A549 (cell line): ENCODE measurements around the gene EFCAB14. TPM values are rescaled to one million over a fixed set of nuclear protein-coding genes. Genes with fewer than 3 reads are reported as not detected.
"Not testable (repeated sequence)": the region's sequence is repeated elsewhere in the genome, so short reads cannot be mapped to it uniquely, and the experiment has no call there.

Source experiments
- ATAC-seq, 2 experiments: fragments of 200-7000 bp in 1 of 2; fragments of >200 bp in 1 of 2; cut with Nextera tagmentation in 1 of 2; cut with Tn5 transposase in 1 of 2; 3 replicates each; pipeline versions ENCODE4 v1.8.0 to v1.9.1; 2018 to 2020; ENCODE audit warnings: mild to moderate bottlenecking in 1 of 2, moderate library complexity in 1 of 2
- CTCF ChIA-PET: fragments of 300-600 bp; sonication (Branson Sonifier 250); formaldehyde crosslinking; extraction: SDS; loops from one replicate; lab custom pipeline; 2021; ENCODE audit warnings: antibody characterized with exemption, inconsistent platforms; lab: Yijun Ruan, JAX
- POLR2A ChIA-PET: fragments of 350-600 bp; formaldehyde crosslinking; extraction: SDS; loops from one replicate; lab custom pipeline; 2021; ENCODE audit warnings: antibody characterized with exemption, inconsistent platforms; lab: Yijun Ruan, JAX
- DNase-seq, 2 experiments: peaks; one replicate each; pipeline versions ENCODE4 v3.0.0 to v3.0.0-alpha.2; 2011 to 2016; ENCODE audit warnings: low read depth in 1 of 2, low spot score in 1 of 2
- FAIRE-seq: peaks from 2 replicates; lab custom pipeline; 2011; peaks lifted over from hg19 to GRCh38; lab: Jason Lieb, UNC
- H3K27ac ChIP-seq, 2 experiments: fragments of >200 bp; sonication (Bioruptor Twin); formaldehyde crosslinking; 3 replicates each; pipeline ENCODE4 v1.5.1; 2016 to 2017
- H3K4me1 ChIP-seq: fragments of >200 bp; sonication (Bioruptor Twin); formaldehyde crosslinking; 3 replicates; pipeline ENCODE4 v1.6.1; 2016
- H3K4me2 ChIP-seq: fragments of >200 bp; sonication (Bioruptor Twin); formaldehyde crosslinking; 3 replicates; pipeline ENCODE4 v1.6.1; 2016
- H3K4me3 ChIP-seq: fragments of >200 bp; sonication (Bioruptor Twin); formaldehyde crosslinking; 3 replicates; pipeline ENCODE4 v1.5.1; 2016
- H3K9me3 ChIP-seq: fragments of >200 bp; sonication (Bioruptor Twin); formaldehyde crosslinking; 3 replicates; pipeline ENCODE4 v1.6.1; 2016
- BHLHE40 ChIP-seq: IDR thresholded peaks from 2 replicates; pipeline ENCODE4 v1.6.1; 2012; ENCODE audit warnings: low read depth, low read length, inconsistent platforms
- CHD2 ChIP-seq: fragments of 150-350 bp; IDR thresholded peaks from 2 replicates; pipeline ENCODE4 v1.6.1; 2014; ENCODE audit warnings: low read length; ENCODE audit not compliant: partially characterized antibody
- EHMT2 ChIP-seq: fragments of 200-600 bp; sonication (generic); IDR thresholded peaks from 2 replicates; pipeline ENCODE4 v1.6.1; 2016; ENCODE audit warnings: antibody characterized with exemption, low read depth, mild to moderate bottlenecking, moderate library complexity
- EP300 ChIP-seq, 2 experiments: fragments of >200 bp; sonication (Bioruptor Twin); formaldehyde crosslinking; IDR thresholded peaks; 2 replicates in 1 of 2; 3 replicates in 1 of 2; pipeline ENCODE4 v1.6.1; 2016 to 2017
- FOSL2 ChIP-seq, 2 experiments: fragments of 450-650 bp in 1 of 2; fragments of >200 bp in 1 of 2; sonication (Bioruptor Twin) in 1 of 2; formaldehyde crosslinking; IDR thresholded peaks; 2 replicates each; pipeline versions ENCODE4 v1.5.0 to v1.6.1; 2016 to 2020; ENCODE audit warnings: mild to moderate bottlenecking in 1 of 2, moderate library complexity in 1 of 2
- GATA3 ChIP-seq: IDR thresholded peaks from 2 replicates; pipeline ENCODE4 v1.6.1; 2012; ENCODE audit warnings: borderline replicate concordance
- HOXB5 ChIP-seq: fragments of 250-450 bp; sonication (Bioruptor Pico); IDR thresholded peaks from 2 replicates; pipeline ENCODE4 v1.5.0; 2020; ENCODE audit warnings: mild to moderate bottlenecking, moderate library complexity
- JUN ChIP-seq, 2 experiments: fragments of >200 bp; sonication (Bioruptor Twin); formaldehyde crosslinking; IDR thresholded peaks; 2 replicates in 1 of 2; 3 replicates in 1 of 2; pipeline ENCODE4 v1.6.1; 2016 to 2017
- JUNB ChIP-seq: fragments of >200 bp; sonication (Bioruptor Twin); formaldehyde crosslinking; IDR thresholded peaks from 2 replicates; pipeline ENCODE4 v1.6.1; 2016
- MAZ ChIP-seq: fragments of 150-350 bp; IDR thresholded peaks from 2 replicates; pipeline ENCODE4 v1.6.1; 2014; ENCODE audit warnings: antibody characterized with exemption, low read depth, low read length, borderline replicate concordance
- MYC ChIP-seq: IDR thresholded peaks from 2 replicates; pipeline ENCODE4 v1.6.1; 2012; ENCODE audit warnings: mild to moderate bottlenecking, inconsistent platforms, low read length, improper control_type of control experiment, borderline replicate concordance
- PHF8 ChIP-seq: fragments of 200-600 bp; sonication (generic); IDR thresholded peaks from 2 replicates; pipeline ENCODE4 v1.6.1; 2016; ENCODE audit warnings: low read depth, mild to moderate bottlenecking, antibody characterized with exemption, moderate library complexity, borderline replicate concordance
- POLR2A ChIP-seq: IDR thresholded peaks from 2 replicates; pipeline ENCODE4 v1.6.1; 2012; ENCODE audit warnings: mild to moderate bottlenecking, low read length
- RNF2 ChIP-seq: fragments of 200-600 bp; sonication (generic); IDR thresholded peaks from 2 replicates; pipeline ENCODE4 v1.6.1; 2016; ENCODE audit warnings: low read depth, mild to moderate bottlenecking, antibody characterized with exemption, moderate library complexity, borderline replicate concordance
- TP53 ChIP-seq: fragments of 250-450 bp; sonication (Bioruptor Pico); IDR thresholded peaks from 2 replicates; pipeline ENCODE4 v1.5.0; 2021; ENCODE audit warnings: mild to moderate bottlenecking, moderate library complexity
- ZC3H11A ChIP-seq: fragments of 450-650 bp; IDR thresholded peaks from 2 replicates; pipeline ENCODE4 v1.6.1; 2014; ENCODE audit warnings: antibody characterized with exemption, mild to moderate bottlenecking
- ZFP36 ChIP-seq: fragments of 450-650 bp; IDR thresholded peaks from 2 replicates; pipeline ENCODE4 v1.6.1; 2014; ENCODE audit warnings: borderline replicate concordance; ENCODE audit not compliant: partially characterized antibody
- ZSCAN20 ChIP-seq: fragments of 250-450 bp; sonication (Bioruptor Pico); IDR thresholded peaks from 2 replicates; pipeline ENCODE4 v1.8.0; 2022; ENCODE audit warnings: mild to moderate bottlenecking, moderate library complexity
- WGBS: methylation state at CpG from one replicate; pipeline ENCODE4 v1.1.6; 2017; ENCODE audit errors: missing lambda C conversion rate; 5-methylcytosine and 5-hydroxymethylcytosine counted together
- polyA plus RNA-seq, 4 experiments: library from polyadenylated mRNA; depleted of rRNA in 3 of 4; stranded (reverse); fragments of >200 nt; fragmentation: RNase III in 1 of 4; extraction: RNeasy Plus Mini Kit Qiagen cat#74134 plus additional on column Dnase treatment in 1 of 4; gene quantifications; 2 replicates in 3 of 4; 3 replicates in 1 of 4; pipeline ENCODE4 v1.2.3, GENCODE V29; 2011 to 2017
- TF ChIP-seq, protein P1 (sequence below): fragments of >200 bp; sonication (Bioruptor Twin); formaldehyde crosslinking; IDR thresholded peaks from 3 replicates; pipeline ENCODE4 v1.6.1; 2016
- TF ChIP-seq, protein P2 (sequence below): IDR thresholded peaks from 2 replicates; pipeline ENCODE4 v1.6.1; 2012
- TF ChIP-seq, protein P3 (sequence below): IDR thresholded peaks from 2 replicates; pipeline ENCODE4 v1.6.1; 2012
- TF ChIP-seq, protein P4 (sequence below): fragments of >200 bp; sonication (Bioruptor Twin); formaldehyde crosslinking; IDR thresholded peaks from 3 replicates; pipeline ENCODE4 v1.5.1; 2016
- TF ChIP-seq, protein P5 (sequence below): fragments of 150-350 bp; IDR thresholded peaks from 2 replicates; pipeline ENCODE4 v1.6.1; 2014; ENCODE audit warnings: low read depth, mild to moderate bottlenecking, low read length

EFCAB14 gene
- polyA plus RNA-seq, 2 of the 4 experiments (the other 2 are of a cell fraction), result 18.0 to 41.4 TPM

DNA sequence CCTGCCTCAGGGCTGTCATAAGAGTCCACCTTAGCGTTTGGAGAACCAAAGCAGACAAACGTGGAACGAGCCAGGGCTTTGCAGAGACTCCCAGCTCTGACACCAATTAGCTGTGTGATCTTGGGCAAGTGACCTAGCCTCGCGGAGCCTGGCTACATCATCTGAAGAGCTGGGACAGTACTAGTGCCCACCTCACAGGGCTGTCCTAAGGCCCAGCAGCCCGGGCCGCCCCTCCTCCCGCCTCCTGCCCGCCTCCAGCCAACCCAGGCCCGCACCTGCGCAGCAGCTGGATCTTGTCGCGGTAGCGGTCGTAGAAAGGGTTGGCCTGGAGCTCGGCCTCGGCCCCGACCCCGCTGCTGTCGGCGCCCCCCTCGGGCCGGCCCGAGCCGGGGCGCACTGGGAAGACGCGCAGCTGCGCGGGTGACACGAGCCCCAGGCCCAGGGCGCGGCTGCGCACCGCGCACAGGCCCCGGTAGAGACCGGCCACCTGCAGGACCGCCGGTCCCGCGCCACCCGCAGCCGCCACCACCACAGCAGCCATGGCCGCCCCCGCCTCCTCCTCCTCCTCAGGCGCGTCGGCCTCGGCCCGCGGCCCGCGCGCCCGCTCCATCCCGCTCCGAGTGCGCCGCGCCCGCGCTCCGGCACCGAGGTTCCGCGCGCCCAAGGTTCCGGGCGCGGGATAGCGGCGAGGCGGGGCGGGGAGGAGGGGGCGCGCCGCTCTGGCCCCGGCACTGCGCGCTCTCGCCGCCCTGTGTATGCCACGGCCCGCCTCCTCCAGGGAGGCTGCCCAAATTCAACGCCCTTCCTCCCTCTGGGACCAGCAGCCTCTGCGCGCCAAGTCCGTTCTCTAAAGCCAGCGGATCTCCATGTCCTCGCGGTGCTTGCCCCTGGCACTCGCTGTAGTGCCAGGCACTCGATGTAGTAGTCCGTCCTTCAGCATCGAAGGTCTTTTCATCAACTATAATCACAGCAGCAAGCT is 50.8 kb downstream of the EFCAB14 start, which contains the start of gene ATPAF1:
Gene ATPAF1, minus strand, starts transcription at position 583 of the 979 bp plus-strand sequence. Its CDS starts 42 bp downstream, at position 541.
- 3% methylated on average over 11 of the region's 96 CpGs for WGBS

DNA sequence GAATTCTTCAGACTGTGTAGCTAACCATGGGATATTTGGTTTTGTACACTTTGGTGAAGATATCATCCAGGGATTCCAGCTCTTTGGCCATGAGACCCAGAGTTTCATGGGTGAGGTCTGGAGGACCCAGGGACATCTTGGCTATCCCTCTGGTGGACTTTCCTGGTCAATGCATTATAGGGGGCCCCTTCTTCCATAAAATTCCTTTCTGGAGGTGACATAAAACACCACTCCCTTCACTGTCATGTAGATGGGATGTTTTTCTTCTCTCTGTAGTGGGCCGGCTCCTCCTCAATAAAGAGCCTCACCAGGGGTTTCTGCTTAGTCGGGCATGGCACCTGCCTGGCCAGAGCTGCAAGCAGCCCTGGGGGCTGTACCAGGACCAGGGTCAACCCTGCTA is 52.9 kb downstream of the EFCAB14 start:
- no peak for FAIRE-seq
- H3K9me3 ChIP-seq, result no peaks in the 10 kb centered on the region
- WGBS, result 100% methylated on average over 1 of the region's 2 CpGs

More for the DNA sequence above, 50.8 kb downstream of the EFCAB14 start, which contains the start of gene ATPAF1:
- DNase-seq (peak; percentile 77 to 82), FAIRE-seq (no peak), ATAC-seq (peak; percentile 88 to 95)
- ChIA-PET CTCF (interaction anchor here (1.0 kb wide), 3 partner anchors 56 to 121 kb away, joined by 3 read pairs; no protein-coding TSS in a partner anchor), POLR2A (interaction anchor here (0.6 to 0.7 kb wide), 3 partner anchors 56 to 100 kb away, joined by 3 to 4 read pairs (median 3); no protein-coding TSS in a partner anchor)
- Histone ChIP-seq H3K4me1 (peaks cover 16% of the 10 kb centered on the region), H3K9me3 (no peaks in the 10 kb centered on the region), H3K27ac (peak within 1 kb of the TSS; percentile 91 to 99), H3K4me2 (peak within 1 kb of the TSS; percentile 93), H3K4me3 (peak within 1 kb of the TSS; percentile 90)
- TF ChIP-seq ZFP36 (peak; percentile 95), PHF8 (no peak; the same call in 1 of the 2 replicates), RNF2 (no peak), JUNB (no peak), ZSCAN20 (CRISPR knock-in tag) (no peak), GATA3 (no peak), BHLHE40 (no peak), POLR2A (peak; percentile 40), JUN (IDR thresholded peaks at IDR 0.05) (peak; percentile 33 to 61; a peak in 2 of 5 replicates), ZC3H11A (no peak), CHD2 (no peak), TP53 (CRISPR knock-in tag) (no peak), HOXB5 (CRISPR knock-in tag) (no peak), EP300 (IDR thresholded peaks at IDR 0.05) (no peak), MAZ (no peak), EHMT2 (no peak), FOSL2 (IDR thresholded peaks at IDR 0.05) (no peak), FOSL2 (CRISPR knock-in tag; IDR thresholded peaks at IDR 0.05) (no peak; the same call in 1 of the 2 replicates)
- TF ChIP-seq, protein P1, sequence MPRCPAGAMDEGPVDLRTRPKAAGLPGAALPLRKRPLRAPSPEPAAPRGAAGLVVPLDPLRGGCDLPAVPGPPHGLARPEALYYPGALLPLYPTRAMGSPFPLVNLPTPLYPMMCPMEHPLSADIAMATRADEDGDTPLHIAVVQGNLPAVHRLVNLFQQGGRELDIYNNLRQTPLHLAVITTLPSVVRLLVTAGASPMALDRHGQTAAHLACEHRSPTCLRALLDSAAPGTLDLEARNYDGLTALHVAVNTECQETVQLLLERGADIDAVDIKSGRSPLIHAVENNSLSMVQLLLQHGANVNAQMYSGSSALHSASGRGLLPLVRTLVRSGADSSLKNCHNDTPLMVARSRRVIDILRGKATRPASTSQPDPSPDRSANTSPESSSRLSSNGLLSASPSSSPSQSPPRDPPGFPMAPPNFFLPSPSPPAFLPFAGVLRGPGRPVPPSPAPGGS, result 0 out of 3 replicates have a peak, but pooled peaks have one; percentile 34
- TF ChIP-seq, protein P2, sequence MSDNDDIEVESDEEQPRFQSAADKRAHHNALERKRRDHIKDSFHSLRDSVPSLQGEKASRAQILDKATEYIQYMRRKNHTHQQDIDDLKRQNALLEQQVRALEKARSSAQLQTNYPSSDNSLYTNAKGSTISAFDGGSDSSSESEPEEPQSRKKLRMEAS, result peak; percentile 56
- TF ChIP-seq, protein P3, sequence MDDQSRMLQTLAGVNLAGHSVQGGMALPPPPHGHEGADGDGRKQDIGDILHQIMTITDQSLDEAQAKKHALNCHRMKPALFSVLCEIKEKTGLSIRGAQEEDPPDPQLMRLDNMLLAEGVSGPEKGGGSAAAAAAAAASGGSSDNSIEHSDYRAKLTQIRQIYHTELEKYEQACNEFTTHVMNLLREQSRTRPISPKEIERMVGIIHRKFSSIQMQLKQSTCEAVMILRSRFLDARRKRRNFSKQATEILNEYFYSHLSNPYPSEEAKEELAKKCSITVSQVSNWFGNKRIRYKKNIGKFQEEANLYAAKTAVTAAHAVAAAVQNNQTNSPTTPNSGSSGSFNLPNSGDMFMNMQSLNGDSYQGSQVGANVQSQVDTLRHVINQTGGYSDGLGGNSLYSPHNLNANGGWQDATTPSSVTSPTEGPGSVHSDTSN, result no peak
- TF ChIP-seq, protein P4, sequence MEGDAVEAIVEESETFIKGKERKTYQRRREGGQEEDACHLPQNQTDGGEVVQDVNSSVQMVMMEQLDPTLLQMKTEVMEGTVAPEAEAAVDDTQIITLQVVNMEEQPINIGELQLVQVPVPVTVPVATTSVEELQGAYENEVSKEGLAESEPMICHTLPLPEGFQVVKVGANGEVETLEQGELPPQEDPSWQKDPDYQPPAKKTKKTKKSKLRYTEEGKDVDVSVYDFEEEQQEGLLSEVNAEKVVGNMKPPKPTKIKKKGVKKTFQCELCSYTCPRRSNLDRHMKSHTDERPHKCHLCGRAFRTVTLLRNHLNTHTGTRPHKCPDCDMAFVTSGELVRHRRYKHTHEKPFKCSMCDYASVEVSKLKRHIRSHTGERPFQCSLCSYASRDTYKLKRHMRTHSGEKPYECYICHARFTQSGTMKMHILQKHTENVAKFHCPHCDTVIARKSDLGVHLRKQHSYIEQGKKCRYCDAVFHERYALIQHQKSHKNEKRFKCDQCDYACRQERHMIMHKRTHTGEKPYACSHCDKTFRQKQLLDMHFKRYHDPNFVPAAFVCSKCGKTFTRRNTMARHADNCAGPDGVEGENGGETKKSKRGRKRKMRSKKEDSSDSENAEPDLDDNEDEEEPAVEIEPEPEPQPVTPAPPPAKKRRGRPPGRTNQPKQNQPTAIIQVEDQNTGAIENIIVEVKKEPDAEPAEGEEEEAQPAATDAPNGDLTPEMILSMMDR, result 0 out of 3 replicates have a peak, but pooled peaks have one; percentile 8
- TF ChIP-seq, protein P5, sequence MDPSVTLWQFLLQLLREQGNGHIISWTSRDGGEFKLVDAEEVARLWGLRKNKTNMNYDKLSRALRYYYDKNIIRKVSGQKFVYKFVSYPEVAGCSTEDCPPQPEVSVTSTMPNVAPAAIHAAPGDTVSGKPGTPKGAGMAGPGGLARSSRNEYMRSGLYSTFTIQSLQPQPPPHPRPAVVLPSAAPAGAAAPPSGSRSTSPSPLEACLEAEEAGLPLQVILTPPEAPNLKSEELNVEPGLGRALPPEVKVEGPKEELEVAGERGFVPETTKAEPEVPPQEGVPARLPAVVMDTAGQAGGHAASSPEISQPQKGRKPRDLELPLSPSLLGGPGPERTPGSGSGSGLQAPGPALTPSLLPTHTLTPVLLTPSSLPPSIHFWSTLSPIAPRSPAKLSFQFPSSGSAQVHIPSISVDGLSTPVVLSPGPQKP, result no peak

DNA sequence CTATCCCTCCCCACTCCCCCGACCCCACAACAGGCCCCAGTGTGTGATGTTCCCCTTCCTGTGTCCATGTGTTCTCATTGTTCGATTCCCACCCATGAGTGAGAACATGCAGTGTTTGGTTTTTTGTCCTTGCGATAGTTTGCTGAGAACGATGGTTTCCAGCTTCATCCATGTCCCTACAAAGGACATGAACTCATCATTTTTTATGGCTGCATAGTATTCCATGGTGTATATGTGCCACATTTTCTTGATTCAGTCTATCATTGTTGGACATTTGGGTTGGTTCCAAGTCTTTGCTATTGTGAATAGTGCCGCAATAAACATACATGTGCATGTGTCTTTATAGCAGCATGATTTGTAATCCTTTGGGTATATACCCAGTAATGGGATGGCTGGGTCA is 56.0 kb downstream of the EFCAB14 start:
- CTCF ChIA-PET, H3K9me3 ChIP-seq, FAIRE-seq, DNase-seq, H3K4me2 ChIP-seq, ATAC-seq, H3K27ac ChIP-seq, H3K4me3 ChIP-seq, POLR2A ChIA-PET: not testable (repeated sequence)
- peaks cover 11% of the 10 kb centered on the region for H3K4me1 ChIP-seq
- 84% methylated on average over 3 of the region's 5 CpGs for WGBS

More for the DNA sequence above, 52.9 kb downstream of the EFCAB14 start:
- ATAC-seq (no peak), DNase-seq (no peak)
- Histone ChIP-seq H3K4me1 (peaks cover 16% of the 10 kb centered on the region), H3K4me3 (no peak overlapping the region), H3K27ac (no peak overlapping the region), H3K4me2 (peak overlapping the region; percentile 93; the same call in 1 of the 3 replicates)
- ChIA-PET CTCF (interaction anchor here (0.9 to 1.4 kb wide), 2 partner anchors 62 to 137 kb away, joined by 3 read pairs; partner anchors contain the start of gene MKNK1), POLR2A (no interaction called here)
- TF ChIP-seq MYC, result no peak

DNA sequence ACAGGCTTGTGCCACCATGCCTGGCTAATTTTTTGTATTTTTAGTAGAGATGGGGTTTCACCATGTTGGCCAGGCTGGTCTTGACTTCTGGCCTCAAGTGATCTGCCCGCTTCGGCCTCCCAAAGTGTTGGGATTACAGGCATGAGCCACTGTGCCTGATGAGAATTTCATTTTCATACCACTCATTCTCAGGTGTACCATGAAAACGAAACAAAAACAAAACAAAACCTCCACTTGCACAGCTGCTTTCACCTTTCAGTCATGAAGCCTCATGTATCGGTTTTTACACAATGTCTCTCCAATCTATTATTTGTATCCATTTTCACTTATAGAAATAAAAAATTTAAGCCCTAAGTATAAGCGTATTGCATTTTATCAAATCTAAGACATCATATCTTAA is 58.8 kb downstream of the EFCAB14 start:
- DNase-seq, H3K4me3 ChIP-seq, H3K4me1 ChIP-seq, H3K27ac ChIP-seq, POLR2A ChIA-PET, H3K9me3 ChIP-seq, FAIRE-seq, H3K4me2 ChIP-seq, ATAC-seq, CTCF ChIA-PET: not testable (repeated sequence)
- WGBS, result 91% methylated on average over 5 of the region's 5 CpGs
